HG02798 (cell line): ENCODE measurements around the gene GUCY2F.

Experiments
- ATAC-seq: cut with Tn5 transposase; IDR thresholded peaks from one replicate; pipeline ENCODE4 v1.9.1; 2021; ENCODE audit warnings: mild to moderate bottlenecking; ENCODE audit not compliant: unreplicated experiment, poor library complexity

The GUCY2F gene

GRCh38 chrX:109346491-109346890 lies 135.4 kb downstream of the GUCY2F start:
- ATAC-seq: no peak

DNA sequence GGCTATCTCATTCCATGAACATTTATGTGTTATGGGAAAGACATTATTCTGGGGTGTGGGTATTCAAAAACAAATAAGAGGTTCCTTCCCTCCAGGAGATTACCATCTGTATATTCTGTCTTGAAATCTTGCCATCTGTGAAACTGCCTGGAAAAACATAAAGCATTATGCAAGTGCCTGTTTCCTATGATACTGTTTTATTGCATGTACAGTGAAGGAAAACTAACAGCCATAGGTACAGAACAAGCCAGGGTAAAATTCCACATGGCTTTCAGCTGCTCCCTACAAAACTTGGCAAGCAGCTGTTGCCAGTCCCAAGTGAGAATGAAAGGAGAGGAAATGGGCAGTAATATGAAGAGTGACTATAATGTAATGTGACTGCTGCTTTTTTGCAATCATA lies 136.0 kb downstream of the GUCY2F start:
- ATAC-seq: no peak

DNA sequence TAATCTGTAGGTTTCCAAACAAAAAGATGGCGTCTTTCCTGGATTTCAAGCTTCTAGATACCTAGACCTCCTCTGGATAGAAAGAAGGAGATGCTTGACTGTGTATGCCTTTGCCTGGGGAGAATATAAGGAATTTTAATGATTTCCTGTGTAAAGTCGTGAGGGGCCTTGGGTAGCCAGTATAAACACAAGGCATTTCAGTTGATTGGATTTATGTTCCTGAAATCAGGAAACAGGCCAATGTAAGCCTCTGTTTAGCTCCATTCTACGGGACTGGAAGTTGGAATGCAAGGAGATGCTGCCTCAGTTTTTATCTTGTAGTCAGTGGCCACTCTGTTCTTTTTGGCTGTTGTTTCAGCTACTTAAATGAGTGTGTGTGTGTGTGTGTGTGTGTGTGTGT lies 137.2 kb downstream of the GUCY2F start:
- ATAC-seq: no peak

DNA sequence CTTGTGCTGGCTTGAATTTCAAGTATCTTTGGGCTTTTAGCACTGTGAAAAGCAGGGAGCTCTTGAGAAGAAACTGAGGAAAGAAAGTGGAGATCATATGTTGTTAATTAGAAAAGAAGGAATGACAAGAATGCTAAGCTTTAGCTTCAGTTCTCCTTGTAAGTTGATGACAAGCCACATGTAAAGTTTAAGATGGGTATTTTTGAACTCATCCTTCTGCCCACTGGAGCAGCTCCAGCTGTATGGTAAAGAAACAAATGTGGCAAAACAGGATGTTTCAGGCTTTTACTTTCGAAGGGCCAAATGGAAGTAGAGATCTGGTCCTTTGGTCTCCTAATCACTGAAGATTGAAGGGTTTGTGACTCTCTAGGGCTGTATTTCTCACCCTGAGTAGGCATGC lies 137.8 kb downstream of the GUCY2F start:
- no peak for ATAC-seq

GRCh38 chrX:109343671-109344070 lies 138.2 kb downstream of the GUCY2F start:
- ATAC-seq: no peak

DNA sequence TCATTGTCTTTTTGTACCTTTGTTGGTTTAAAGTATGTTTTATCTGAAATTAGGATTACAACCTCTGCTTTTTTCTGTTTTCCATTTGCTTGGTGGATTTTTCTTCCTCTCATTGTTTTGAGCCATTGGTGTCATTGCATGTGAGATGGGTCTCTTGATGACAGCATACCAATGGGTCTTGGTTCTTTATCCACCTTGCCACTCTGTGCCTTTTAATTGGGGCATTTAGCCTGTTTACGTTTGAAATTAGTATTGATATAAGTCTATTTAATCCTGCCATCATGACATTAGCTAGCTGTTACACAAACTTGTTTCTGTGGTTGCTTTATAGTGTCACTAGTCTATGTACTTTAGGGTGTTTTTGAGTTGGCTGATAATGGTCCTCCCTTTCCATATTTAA lies 145.7 kb downstream of the GUCY2F start:
- no peak for ATAC-seq

- no peak for ATAC-seq
These were observed 154.6 kb downstream of the GUCY2F start for GRCh38 chrX:109327251-109327650.
